ENCODE measurements around the gene CASP3.

The CASP3 gene

GRCh38 chr4:184649026-184649970 lies at the start of gene CASP3, which contains the start of gene PRIMPOL:
CASP3 (minus strand) TSS chr4:184649447; CDS start chr4:184638453, 10,994 bp downstream.
PRIMPOL (plus strand) TSS chr4:184649738; CDS start chr4:184657141, 7,403 bp downstream.
- DNase-seq = peak; percentile 85 to 98 (median 90)

- DNase-seq = no peak
These were observed 48.7 kb upstream of the CASP3 start for GRCh38 chr4:184697956-184698355.

- no peak for DNase-seq
These were observed 46.1 kb upstream of the CASP3 start for GRCh38 chr4:184695178-184695896.

- DNase-seq = no peak
These were observed 45.2 kb upstream of the CASP3 start for GRCh38 chr4:184694412-184694956.

- DNase-seq = no peak
These were observed 43.8 kb upstream of the CASP3 start for GRCh38 chr4:184693056-184693455.

GRCh38 chr4:184689681-184690080 lies 40.4 kb upstream of the CASP3 start:
- DNase-seq = no peak

- no peak for DNase-seq
These were observed 39.2 kb upstream of the CASP3 start for GRCh38 chr4:184688447-184688846.

GRCh38 chr4:184688005-184688404 lies 38.8 kb upstream of the CASP3 start:
- no peak for DNase-seq

GRCh38 chr4:184684491-184685189 lies 35.4 kb upstream of the CASP3 start:
- no peak for DNase-seq

GRCh38 chr4:184681916-184682315 lies 32.7 kb upstream of the CASP3 start:
- no peak for DNase-seq

GRCh38 chr4:184680698-184681097 lies 31.5 kb upstream of the CASP3 start:
- no peak for DNase-seq

- no peak for DNase-seq
These were observed 26.7 kb upstream of the CASP3 start for GRCh38 chr4:184675821-184676492.

- no peak for DNase-seq
These were observed 25.8 kb upstream of the CASP3 start for GRCh38 chr4:184675018-184675417.

GRCh38 chr4:184674011-184674410 lies 24.8 kb upstream of the CASP3 start:
- DNase-seq = no peak

GRCh38 chr4:184672741-184673140 lies 23.5 kb upstream of the CASP3 start:
- no peak for DNase-seq

GRCh38 chr4:184671101-184671500 lies 21.9 kb upstream of the CASP3 start:
- no peak for DNase-seq

- no peak for DNase-seq
These were observed 20.0 kb upstream of the CASP3 start for GRCh38 chr4:184669251-184669650.

GRCh38 chr4:184668511-184669114 lies 19.4 kb upstream of the CASP3 start:
- no peak for DNase-seq

GRCh38 chr4:184668096-184668495 lies 18.8 kb upstream of the CASP3 start:
- no peak for DNase-seq

- no peak for DNase-seq
These were observed 17.4 kb upstream of the CASP3 start for GRCh38 chr4:184666670-184667069.

- DNase-seq = no peak
These were observed 15.4 kb upstream of the CASP3 start for GRCh38 chr4:184664445-184665210.
